HepG2 (cell line): ENCODE results near the gene ACSL5. TPM values are rescaled to one million over a fixed set of nuclear protein-coding genes. Genes with fewer than 3 reads are reported as not detected.

Experiments
- ARID5B ChIP-seq: IDR thresholded peaks from 2 replicates; pipeline ENCODE4 v1.4.0; 2020; ENCODE audit warnings: mild to moderate bottlenecking, missing genetic modification reagents
- FIP1L1 ChIP-seq: fragments of 200-400 bp; formaldehyde crosslinking; IDR thresholded peaks from 2 replicates; pipeline ENCODE4 v1.6.1; 2018; ENCODE audit warnings: low read depth, mild to moderate bottlenecking, low read length, moderate library complexity, borderline replicate concordance; ENCODE audit not compliant: insufficient read depth
- GABPA ChIP-seq, 2 experiments: IDR thresholded peaks; 2 replicates each; pipeline ENCODE4 v1.6.1; 2011 to 2016; ENCODE audit warnings: low read depth in 2 of 2, low read length in 1 of 2, missing biosample characterization in 1 of 2, missing genetic modification characterization in 1 of 2
- GFI1 ChIP-seq: sonication (generic); formaldehyde crosslinking; IDR thresholded peaks from 2 replicates; pipeline ENCODE4 v1.5.0; 2020; ENCODE audit warnings: missing genetic modification reagents, mild to moderate bottlenecking, borderline replicate concordance
- HNF4A ChIP-seq: sonication (generic); formaldehyde crosslinking; IDR thresholded peaks from 2 replicates; pipeline ENCODE4 v1.4.0; 2020; ENCODE audit warnings: missing genetic modification reagents
- HOXA3 ChIP-seq: sonication (generic); formaldehyde crosslinking; IDR thresholded peaks from 2 replicates; pipeline ENCODE4 v1.5.0; 2020; ENCODE audit warnings: missing genetic modification reagents
- SPEN ChIP-seq: sonication (generic); formaldehyde crosslinking; IDR thresholded peaks from 2 replicates; pipeline ENCODE4 v1.5.1; 2020; ENCODE audit warnings: low read depth, mild to moderate bottlenecking, missing genetic modification reagents
- TRAFD1 ChIP-seq: sonication (generic); formaldehyde crosslinking; IDR thresholded peaks from 2 replicates; pipeline ENCODE4 v1.5.1; 2020; ENCODE audit warnings: missing genetic modification reagents, mild to moderate bottlenecking, borderline replicate concordance
- ZBTB25 ChIP-seq: IDR thresholded peaks from 2 replicates; pipeline ENCODE4 v1.6.1; 2018; ENCODE audit warnings: missing genetic modification reagents
- ZBTB46 ChIP-seq: sonication (generic); formaldehyde crosslinking; IDR thresholded peaks from 2 replicates; pipeline ENCODE4 v1.4.0; 2020; ENCODE audit warnings: mild to moderate bottlenecking, missing genetic modification reagents, borderline replicate concordance
- ZNF34 ChIP-seq: sonication (generic); formaldehyde crosslinking; IDR thresholded peaks from 2 replicates; pipeline ENCODE4 v1.4.0; 2020; ENCODE audit warnings: mild to moderate bottlenecking, missing genetic modification reagents, borderline replicate concordance
- ZNF350 ChIP-seq: sonication (generic); formaldehyde crosslinking; IDR thresholded peaks from 2 replicates; pipeline ENCODE4 v1.4.0; 2020; ENCODE audit warnings: mild to moderate bottlenecking, low read depth, missing genetic modification reagents, borderline replicate concordance
- ZNF451 ChIP-seq: sonication (generic); formaldehyde crosslinking; IDR thresholded peaks from 2 replicates; pipeline ENCODE4 v1.5.0; 2020; ENCODE audit warnings: mild to moderate bottlenecking, missing genetic modification reagents
- ZNF747 ChIP-seq: sonication (generic); formaldehyde crosslinking; IDR thresholded peaks from 2 replicates; pipeline ENCODE4 v1.8.1; 2023; ENCODE audit warnings: missing genetic modification reagents, mild to moderate bottlenecking, borderline replicate concordance
- ZNF780A ChIP-seq: sonication (generic); formaldehyde crosslinking; IDR thresholded peaks from 2 replicates; pipeline ENCODE4 v1.8.0; 2022; ENCODE audit warnings: mild to moderate bottlenecking, missing genetic modification reagents, moderate library complexity
- ZNF792 ChIP-seq: IDR thresholded peaks from 2 replicates; pipeline ENCODE4 v1.6.1; 2016
- polyA plus RNA-seq, 8 experiments: library from polyadenylated mRNA; depleted of rRNA in 3 of 8; stranded (reverse) in 7 of 8; unstranded in 1 of 8; fragments of >200 nt; fragmentation: Illumina TruSeq in 4 of 8; extraction: Trizol in 4 of 8; gene quantifications; 2 replicates each; pipeline versions ENCODE4 v1.2.1 to v1.2.3, GENCODE V29; 2011 to 2016; ENCODE audit warnings: low read depth in 4 of 8, missing spikeins in 1 of 8, mixed read lengths in 1 of 8; ENCODE audit not compliant: insufficient read depth in 1 of 8
- total RNA-seq, 5 experiments: library from RNA; depleted of rRNA; stranded (reverse); fragments of >200 nt; fragmentation: Illumina TruSeq; extraction: Trizol; gene quantifications; 2 replicates each; pipeline ENCODE4 v1.2.3, GENCODE V29; 2016; ENCODE audit warnings: low read depth in 1 of 5

ACSL5 gene
- total and polyA plus RNA-seq, 2 of the 13 experiments (the other 11 are each of a cell fraction or from before 2014, with no cell fraction given) = 56.4 to 82.5 TPM

GRCh38 chr10:112374724-112375541 lies 1.0 kb downstream of the ACSL5 start (continued):
- TF ChIP-seq ZNF34 (CRISPR knock-in tag) (no peak), ZBTB46 (CRISPR knock-in tag) (no peak), HNF4A (CRISPR knock-in tag) (no peak), ZNF792 (peak; percentile 45; the same call in 1 of the 2 replicates), FIP1L1 (no peak), ZBTB25 (CRISPR knock-in tag) (peak; percentile 17; the same call in 1 of the 2 replicates), ZNF451 (0 out of 2 replicates have a peak, but pooled peaks have one; percentile 26), ZNF780A (CRISPR knock-in tag) (no peak), ZNF747 (CRISPR knock-in tag) (no peak), ZNF350 (CRISPR knock-in tag) (no peak), HOXA3 (CRISPR knock-in tag) (no peak), TRAFD1 (no peak), GABPA (IDR thresholded peaks at IDR 0.05; ENCODE audit: low read depth, low read length) (no peak), GABPA (CRISPR knock-in tag; IDR thresholded peaks at IDR 0.05; ENCODE audit: low read depth) (no peak), GFI1 (no peak; the same call in 1 of the 2 replicates), ARID5B (CRISPR knock-in tag) (peak; percentile 15; the same call in 1 of the 2 replicates), SPEN (CRISPR knock-in tag) (0 out of 2 replicates have a peak, but pooled peaks have one; percentile 15)
